Measurements from ENCODE around the gene IBSP.

IBSP gene

DNA sequence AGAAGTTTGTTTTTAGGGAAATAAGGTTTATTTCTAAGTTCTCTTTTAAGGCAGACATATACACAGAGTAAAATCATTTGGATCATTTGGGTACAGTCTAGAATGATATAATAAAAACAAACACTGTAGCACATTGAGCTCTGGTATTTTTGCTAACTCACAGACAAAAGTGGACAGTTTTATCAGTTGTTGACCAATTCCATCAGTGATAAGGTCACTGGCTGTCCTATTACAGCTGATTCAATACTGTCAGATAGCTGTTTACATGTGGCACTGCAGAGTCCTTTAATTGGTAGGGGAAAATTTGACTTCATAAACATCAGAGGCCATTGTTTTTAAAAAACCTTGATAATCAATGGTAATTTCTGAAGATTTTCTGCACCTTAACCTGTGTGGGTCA lies 3.5 kb downstream of the IBSP start:
- TF ChIP-seq, protein P1, sequence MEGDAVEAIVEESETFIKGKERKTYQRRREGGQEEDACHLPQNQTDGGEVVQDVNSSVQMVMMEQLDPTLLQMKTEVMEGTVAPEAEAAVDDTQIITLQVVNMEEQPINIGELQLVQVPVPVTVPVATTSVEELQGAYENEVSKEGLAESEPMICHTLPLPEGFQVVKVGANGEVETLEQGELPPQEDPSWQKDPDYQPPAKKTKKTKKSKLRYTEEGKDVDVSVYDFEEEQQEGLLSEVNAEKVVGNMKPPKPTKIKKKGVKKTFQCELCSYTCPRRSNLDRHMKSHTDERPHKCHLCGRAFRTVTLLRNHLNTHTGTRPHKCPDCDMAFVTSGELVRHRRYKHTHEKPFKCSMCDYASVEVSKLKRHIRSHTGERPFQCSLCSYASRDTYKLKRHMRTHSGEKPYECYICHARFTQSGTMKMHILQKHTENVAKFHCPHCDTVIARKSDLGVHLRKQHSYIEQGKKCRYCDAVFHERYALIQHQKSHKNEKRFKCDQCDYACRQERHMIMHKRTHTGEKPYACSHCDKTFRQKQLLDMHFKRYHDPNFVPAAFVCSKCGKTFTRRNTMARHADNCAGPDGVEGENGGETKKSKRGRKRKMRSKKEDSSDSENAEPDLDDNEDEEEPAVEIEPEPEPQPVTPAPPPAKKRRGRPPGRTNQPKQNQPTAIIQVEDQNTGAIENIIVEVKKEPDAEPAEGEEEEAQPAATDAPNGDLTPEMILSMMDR (IDR thresholded peaks at IDR 0.05): no peak

DNA sequence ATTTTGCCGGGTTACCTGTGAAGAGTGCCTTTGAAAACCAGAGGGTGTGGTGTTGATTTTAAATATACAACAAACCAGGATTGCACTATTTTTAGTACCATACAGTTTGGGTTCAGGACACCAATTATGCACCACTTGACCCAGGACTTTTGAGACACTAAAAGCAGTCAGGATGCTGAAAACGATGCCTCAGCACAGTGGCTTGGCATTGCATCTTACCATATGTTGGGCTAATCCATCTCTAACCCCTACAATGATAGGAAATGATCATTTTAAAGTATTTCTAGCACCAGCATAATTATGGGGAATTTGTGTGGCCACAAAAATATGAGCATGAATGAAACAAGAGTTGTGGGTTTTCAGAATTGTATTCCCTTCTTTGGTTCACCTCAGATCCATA lies 4.1 kb downstream of the IBSP start:
- TF ChIP-seq, protein P1 (IDR thresholded peaks at IDR 0.05): no peak

DNA sequence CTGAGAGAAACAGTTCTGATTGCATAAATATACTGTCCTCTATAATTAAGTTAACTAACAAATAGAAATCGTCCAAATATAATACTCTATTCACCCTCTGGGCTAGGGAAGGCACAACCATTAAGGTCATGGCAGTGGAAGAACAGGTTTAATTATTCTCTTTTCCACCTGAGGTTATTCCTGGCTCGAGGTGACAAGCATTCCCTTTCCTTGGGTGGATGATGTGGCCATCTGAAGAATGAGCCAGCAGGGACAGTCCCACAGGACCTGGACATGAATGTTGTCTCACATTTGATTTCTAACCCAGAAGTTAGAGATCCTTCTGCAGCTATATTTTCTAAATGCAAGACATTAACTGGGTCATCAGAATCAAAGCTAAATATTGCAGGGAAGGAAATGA lies 5.5 kb downstream of the IBSP start:
- TF ChIP-seq, protein P1 (IDR thresholded peaks at IDR 0.05): no peak

DNA sequence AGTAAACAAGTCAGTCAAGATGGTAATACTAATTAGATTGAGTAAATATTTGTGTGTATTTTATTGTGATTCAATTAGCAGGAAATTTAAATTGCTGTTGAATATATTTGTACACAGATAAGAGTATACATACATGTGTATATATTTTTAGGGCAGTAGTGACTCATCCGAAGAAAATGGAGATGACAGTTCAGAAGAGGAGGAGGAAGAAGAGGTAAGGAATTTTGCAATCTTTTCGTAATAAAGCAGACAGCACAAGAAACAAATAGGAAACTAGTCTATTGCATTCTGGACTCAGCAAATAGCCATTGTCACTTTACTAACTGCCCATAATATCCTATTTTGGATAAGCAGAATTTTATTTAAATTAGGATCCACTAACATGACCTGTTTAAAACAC lies 6.6 kb downstream of the IBSP start:
- TF ChIP-seq, protein P1 (IDR thresholded peaks at IDR 0.05): no peak

DNA sequence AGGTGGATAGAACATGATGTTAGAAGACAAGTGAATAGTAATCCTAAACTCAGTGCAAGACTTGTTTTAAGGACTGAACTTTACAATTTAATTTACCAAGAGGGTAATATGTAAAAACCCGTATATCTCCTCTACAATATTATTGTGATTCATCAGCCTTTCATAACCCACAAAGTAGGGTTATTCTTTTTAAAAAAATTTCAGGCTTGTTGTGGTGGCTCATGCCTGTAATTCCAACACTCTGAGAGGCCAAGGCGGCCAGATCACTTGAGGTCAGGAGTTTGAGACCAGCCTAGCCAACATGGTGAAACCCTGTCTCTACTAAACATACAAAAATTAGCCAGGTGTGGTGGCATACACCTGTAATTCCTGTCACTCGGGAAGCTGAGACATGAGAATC lies 7.2 kb downstream of the IBSP start:
- TF ChIP-seq, protein P1 (IDR thresholded peaks at IDR 0.05): no peak

DNA sequence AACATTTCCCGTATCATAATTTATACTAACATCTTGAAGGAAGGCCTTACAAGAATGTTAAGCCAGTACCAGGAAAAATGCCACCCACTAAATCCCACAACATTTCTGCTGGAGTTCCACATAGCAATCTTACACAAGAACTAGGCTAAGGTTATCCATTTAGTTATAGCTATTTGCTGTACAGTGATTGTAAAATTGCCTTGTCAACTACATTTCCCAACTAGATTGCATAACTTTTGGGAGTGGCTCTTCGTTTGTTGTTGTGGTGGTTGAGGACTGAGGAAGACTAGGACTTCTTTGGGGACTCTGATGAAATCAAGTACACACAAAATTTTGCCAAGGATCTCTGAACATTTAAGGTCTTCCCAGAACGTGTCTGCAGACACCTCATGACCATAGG lies 8.0 kb downstream of the IBSP start:
- TF ChIP-seq, protein P1 (IDR thresholded peaks at IDR 0.05): no peak

DNA sequence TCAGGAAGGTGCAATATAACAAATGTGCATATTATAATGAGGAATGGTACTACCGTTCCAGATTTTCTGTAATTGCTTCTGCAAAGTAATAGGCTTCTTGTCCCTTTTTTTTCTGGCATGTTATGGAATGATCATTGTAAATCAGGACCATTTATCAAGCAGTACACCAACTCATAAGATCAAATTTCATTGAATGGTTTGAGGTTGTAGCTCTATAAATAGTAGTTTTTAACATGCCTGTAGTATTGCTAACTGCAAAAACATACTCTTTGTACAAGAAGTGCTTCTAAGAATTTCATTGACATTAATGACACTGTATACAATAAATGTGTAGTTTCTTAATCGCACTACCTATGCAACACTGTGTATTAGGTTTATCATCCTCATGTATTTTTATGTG lies 12.6 kb downstream of the IBSP start:
- TF ChIP-seq, protein P1 (IDR thresholded peaks at IDR 0.05): no peak

DNA sequence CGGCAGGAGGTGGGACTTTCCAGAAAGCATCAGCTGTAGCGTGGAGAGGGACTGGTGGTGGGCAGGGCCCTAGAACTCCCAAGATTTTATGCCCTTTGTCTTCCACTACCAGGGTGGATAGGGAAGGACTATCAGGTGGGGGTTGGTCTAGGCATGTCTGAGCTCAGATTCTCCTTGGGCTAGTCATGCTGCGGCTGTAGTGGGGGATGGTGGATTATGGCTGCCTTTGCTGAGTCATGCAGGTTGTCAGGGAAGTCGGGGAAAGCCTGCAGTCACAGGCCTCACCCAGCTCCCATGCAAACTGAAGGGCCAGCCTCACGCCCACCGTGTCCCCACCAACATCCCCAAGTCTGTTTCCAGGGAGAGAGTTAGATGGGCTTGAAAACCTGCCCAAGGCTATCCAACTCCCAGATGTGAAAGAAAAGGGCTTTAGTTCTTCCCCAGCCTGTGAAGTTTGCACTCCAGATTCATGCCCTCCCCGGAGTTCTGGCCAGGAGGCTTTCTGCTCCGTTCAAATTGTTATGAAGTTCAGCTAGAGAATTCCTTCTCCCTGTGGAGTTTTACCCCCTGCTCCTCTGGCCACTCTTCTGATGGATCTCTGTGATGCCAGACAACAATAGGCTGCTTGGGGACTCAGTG lies 20.0 kb downstream of the IBSP start:
- TF ChIP-seq, protein P1 (IDR thresholded peaks at IDR 0.05): no peak

Measured in LNCAP (cell line).